HG03565 (cell line): ENCODE measurements around the gene LRRC8C.
A peak's percentile ranks its signal among the peaks of the same experiment; 100 is the strongest.

Experiments
- ATAC-seq: cut with Tn5 transposase; IDR thresholded peaks from one replicate; pipeline ENCODE4 v1.9.1; 2021; ENCODE audit warnings: mild to moderate bottlenecking, moderate library complexity; ENCODE audit not compliant: unreplicated experiment

LRRC8C gene

DNA sequence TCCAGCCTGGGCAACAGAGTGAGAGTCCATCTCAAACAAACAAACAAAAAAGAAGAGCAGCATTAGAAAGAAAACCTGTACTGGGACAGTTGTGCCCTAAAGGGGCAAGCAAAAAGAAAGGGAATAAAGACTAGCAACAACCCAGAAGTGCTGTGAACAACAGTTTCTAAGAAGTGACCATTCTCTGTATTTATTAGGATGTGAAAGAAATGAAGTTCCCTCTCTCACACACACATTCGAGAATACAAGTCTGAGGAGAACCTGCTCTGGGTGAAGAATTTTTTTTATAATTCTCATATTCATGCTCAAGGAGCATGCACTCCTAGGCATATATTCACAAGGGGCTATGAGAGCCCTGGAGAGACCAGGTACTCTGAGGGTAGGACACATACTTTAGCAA, 128.4 kb downstream of the LRRC8C start:
- no peak for ATAC-seq

- no peak for ATAC-seq
These were observed 129.0 kb downstream of the LRRC8C start for GRCh38 chr1:89761901-89762300.

DNA sequence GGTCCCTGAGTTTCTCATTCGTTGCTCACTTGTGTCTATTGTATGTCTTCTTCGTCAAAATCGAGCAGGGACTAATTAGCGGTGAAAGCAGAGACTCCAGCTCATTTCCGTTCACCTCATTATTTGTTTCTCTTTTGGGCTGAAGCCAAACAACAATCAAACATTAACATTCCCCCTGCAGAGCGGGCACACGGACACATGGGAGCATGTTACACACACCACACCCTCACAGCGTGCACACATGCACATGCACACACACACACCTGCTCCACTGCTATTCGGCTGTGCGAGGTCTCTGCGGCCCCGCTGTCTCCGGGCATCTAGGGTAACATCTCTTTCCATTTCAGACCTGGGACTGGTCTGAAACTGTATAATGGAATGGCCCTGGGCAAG, 129.5 kb downstream of the LRRC8C start:
- ATAC-seq: no peak

GRCh38 chr1:89762779-89763648, 130.1 kb downstream of the LRRC8C start:
- ATAC-seq: peak; percentile 96

DNA sequence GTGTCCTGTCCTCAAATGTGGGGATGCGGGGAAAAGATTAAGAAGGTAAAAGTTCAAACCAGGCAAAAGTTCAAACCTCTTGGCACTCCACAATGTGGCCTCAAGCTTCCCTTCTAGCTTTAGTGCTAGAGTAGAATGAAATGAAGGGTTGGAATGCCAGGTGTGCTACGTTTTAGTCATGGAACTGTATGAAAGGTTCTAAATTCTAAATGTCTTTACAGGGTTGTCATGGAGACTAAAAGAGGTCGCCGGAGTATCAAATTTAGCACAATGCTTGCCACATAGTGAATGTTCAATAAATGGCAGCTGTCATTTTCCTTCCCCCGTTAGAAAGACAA, 130.7 kb downstream of the LRRC8C start:
- ATAC-seq: no peak

DNA sequence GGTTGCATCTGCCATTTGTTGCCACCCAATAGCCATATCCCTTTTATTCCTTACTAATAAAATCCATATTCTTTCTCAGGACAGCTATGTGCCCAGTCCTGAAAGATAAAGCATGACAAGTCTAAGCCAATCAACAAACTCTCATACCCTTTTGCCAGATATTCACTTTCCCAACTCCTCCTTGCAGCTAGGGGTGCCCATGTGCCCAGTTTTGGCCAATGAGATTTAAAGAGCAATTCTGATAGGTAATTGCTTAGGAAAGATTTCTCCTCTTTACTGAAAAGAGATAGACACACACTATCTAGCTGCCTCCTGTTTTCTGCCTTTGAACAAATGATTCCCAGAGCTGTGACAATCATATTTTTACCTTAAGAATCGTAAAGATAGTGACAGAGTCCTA, 132.9 kb downstream of the LRRC8C start:
- ATAC-seq: no peak

GRCh38 chr1:89767618-89768017, 134.7 kb downstream of the LRRC8C start:
- no peak for ATAC-seq
